ENCODE results near the gene USP35.

- no peak for TF ChIP-seq RFX5 (IDR thresholded peaks at IDR 0.05; ENCODE audit: low read length)
- TF ChIP-seq REST (IDR thresholded peaks at IDR 0.05; ENCODE audit: low read depth, low read length): no peak
- no peak for TF ChIP-seq CTCF (IDR thresholded peaks at IDR 0.05)
- no peak for TF ChIP-seq POLR2AphosphoS5 (IDR thresholded peaks at IDR 0.05; ENCODE audit: low read depth, low read length)
- no peak for TF ChIP-seq SIN3A (IDR thresholded peaks at IDR 0.05; ENCODE audit: borderline replicate concordance, low read depth, low read length)
- TF ChIP-seq EP300 (IDR thresholded peaks at IDR 0.05; ENCODE audit: borderline replicate concordance in 1 of 2, low read depth in 1 of 2, low read length in 1 of 2): no peak
- no peak for TF ChIP-seq MAX (IDR thresholded peaks at IDR 0.05; ENCODE audit: low read depth)
- no peak for TF ChIP-seq USF1 (IDR thresholded peaks at IDR 0.05; ENCODE audit: borderline replicate concordance, low read depth)
- no peak for TF ChIP-seq TAF1 (IDR thresholded peaks at IDR 0.05; ENCODE audit: borderline replicate concordance, low read depth, low read length)
- no peak for TF ChIP-seq FOSL2 (IDR thresholded peaks at IDR 0.05; ENCODE audit: borderline replicate concordance, low read depth)
- TF ChIP-seq EZH2phosphoT487 (IDR thresholded peaks at IDR 0.05; ENCODE audit: borderline replicate concordance, low read depth): no peak
- no peak for TF ChIP-seq RAD21 (IDR thresholded peaks at IDR 0.05; ENCODE audit: low read length)
- TF ChIP-seq TEAD4 (IDR thresholded peaks at IDR 0.05; ENCODE audit: borderline replicate concordance, insufficient read depth): no peak
- TF ChIP-seq USF2 (IDR thresholded peaks at IDR 0.05; ENCODE audit: borderline replicate concordance, low read depth, low read length): no peak
Measured at GRCh38 chr11:78221396-78222315, 32.9 kb downstream of the USP35 start.

Data from SK-N-SH (cell line).